ENCODE data around the gene SGCD. TPM values are rescaled to one million over a fixed set of nuclear protein-coding genes. Genes with fewer than 3 reads are reported as not detected.

Gene SGCD
- total RNA-seq, result under 1 TPM in 1 of 3 donors, not detected in 2; 0.03 TPM

DNA sequence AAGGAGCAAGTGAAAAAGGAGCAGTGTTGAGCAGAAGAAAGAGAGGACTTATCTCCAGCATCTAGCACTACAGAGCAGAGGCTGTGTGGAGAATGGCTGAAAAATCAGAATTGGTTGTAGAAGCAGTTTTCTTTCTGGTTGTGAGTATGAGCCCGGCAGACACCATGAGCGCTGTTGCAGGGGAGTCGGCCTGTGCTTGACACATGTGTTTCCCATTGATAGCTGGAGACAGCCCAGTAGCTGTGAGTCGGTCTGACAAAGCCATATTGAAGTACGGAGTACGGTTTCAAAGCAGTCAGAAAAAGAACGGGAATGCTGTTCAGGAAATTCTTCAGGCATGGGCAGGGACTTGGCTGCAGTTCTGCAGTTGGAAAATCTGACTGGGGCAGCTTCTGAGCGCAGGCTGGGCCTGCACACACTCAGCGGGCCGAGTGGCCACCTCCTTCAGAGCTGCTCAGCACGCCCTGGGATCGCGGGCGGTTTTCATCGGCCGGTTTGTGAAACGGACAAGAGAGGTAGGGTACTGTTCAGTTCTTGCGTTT, at the start of gene SGCD:
Gene SGCD (plus strand): TSS at position 447 of the 542 bp plus-strand sequence.
- no peak for DNase-seq
- Mint-ChIP-seq H3K4me1 (ENCODE audit: low read depth) (no peaks in the 10 kb centered on the region), H3K4me3 (no peak within 1 kb of the TSS), H3K36me3 (ENCODE audit: insufficient read depth) (no peaks in the 10 kb centered on the region), H3K27me3 (ENCODE audit: low read depth) (peaks cover 15% of the 10 kb centered on the region), H3K9me3 (no peaks in the 10 kb centered on the region)
- no peak for ATAC-seq

DNA sequence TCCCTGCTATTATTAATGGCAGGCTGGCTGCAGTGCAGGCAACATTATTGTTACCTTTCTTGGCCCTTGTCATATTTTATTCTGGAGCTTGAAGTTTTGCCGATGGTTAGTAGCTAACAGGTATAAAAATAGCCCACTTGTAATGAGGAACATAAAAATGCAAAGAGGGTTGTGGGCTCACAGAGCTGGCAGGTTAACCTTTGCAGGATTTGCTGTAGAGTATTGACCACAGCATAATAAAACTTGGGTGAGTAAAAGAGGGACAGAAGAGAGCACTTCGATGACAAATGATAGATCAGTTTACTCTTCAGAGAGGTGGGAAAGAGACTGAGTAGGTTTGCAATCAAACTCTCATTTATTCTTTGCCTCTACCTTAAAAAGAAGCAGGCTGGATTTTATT, 49.7 kb upstream of the SGCD start:
- DNase-seq, result no peak
- H3K36me3 Mint-ChIP-seq (ENCODE audit: insufficient read depth), result no peaks in the 10 kb centered on the region
- no peaks in the 10 kb centered on the region for H3K9me3 Mint-ChIP-seq
- H3K27me3 Mint-ChIP-seq (ENCODE audit: low read depth), result peaks cover 2% of the 10 kb centered on the region
- H3K4me3 Mint-ChIP-seq, result no peak overlapping the region
- ATAC-seq, result no peak
- H3K4me1 Mint-ChIP-seq (ENCODE audit: low read depth), result no peaks in the 10 kb centered on the region

DNA sequence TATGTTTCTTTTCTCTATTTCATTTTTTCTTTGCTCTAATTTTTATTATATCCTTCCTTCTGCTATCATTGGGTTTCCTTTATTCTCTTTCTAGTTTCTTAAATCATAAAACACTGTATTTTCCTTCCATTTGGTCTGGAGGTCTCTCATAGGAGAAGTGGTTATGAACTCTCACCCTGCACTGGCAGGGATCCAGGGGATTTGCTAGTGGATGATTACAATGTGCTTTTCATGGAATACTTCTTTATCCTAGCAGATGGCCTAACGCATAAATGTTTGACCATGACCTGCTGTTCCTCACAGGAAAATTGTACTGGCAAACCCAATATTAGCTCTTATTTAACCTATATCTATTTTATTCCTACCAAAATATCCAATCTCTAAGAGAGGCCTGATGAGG, 31.5 kb upstream of the SGCD start:
- peaks cover 4% of the 10 kb centered on the region for H3K9me3 Mint-ChIP-seq
- H3K4me3 Mint-ChIP-seq, result no peak overlapping the region
- H3K27me3 Mint-ChIP-seq (ENCODE audit: low read depth), result no peaks in the 10 kb centered on the region
- H3K36me3 Mint-ChIP-seq (ENCODE audit: insufficient read depth), result peaks cover 2% of the 10 kb centered on the region
- DNase-seq (no peak), ATAC-seq (no peak)
- H3K4me1 Mint-ChIP-seq (ENCODE audit: low read depth), result no peaks in the 10 kb centered on the region

DNA sequence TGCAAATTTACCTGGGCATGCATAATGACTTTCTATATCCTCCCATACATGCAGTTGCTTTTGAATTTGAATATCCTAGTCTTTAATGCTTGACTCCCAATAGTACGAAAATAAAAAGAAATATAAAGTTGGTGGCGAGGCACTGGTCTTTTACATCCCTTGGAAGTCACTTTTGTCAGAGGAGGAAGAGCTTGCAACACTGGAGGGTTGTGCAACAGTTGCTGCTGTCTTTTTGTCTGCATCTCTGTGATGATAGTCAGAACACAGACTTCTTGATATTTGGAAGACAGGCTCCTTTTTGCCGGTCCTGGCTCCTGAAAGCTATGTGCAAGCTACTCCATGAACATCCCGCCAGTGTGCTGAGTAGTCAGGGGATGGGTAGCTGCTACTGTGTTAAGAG, 16.8 kb upstream of the SGCD start:
- no peaks in the 10 kb centered on the region for H3K4me1 Mint-ChIP-seq (ENCODE audit: low read depth)
- no peak overlapping the region for H3K4me3 Mint-ChIP-seq
- H3K36me3 Mint-ChIP-seq (ENCODE audit: insufficient read depth), result no peaks in the 10 kb centered on the region
- ATAC-seq (no peak), DNase-seq (no peak)
- peaks cover 4% of the 10 kb centered on the region for H3K27me3 Mint-ChIP-seq (ENCODE audit: low read depth)
- peaks cover 27% of the 10 kb centered on the region for H3K9me3 Mint-ChIP-seq

DNA sequence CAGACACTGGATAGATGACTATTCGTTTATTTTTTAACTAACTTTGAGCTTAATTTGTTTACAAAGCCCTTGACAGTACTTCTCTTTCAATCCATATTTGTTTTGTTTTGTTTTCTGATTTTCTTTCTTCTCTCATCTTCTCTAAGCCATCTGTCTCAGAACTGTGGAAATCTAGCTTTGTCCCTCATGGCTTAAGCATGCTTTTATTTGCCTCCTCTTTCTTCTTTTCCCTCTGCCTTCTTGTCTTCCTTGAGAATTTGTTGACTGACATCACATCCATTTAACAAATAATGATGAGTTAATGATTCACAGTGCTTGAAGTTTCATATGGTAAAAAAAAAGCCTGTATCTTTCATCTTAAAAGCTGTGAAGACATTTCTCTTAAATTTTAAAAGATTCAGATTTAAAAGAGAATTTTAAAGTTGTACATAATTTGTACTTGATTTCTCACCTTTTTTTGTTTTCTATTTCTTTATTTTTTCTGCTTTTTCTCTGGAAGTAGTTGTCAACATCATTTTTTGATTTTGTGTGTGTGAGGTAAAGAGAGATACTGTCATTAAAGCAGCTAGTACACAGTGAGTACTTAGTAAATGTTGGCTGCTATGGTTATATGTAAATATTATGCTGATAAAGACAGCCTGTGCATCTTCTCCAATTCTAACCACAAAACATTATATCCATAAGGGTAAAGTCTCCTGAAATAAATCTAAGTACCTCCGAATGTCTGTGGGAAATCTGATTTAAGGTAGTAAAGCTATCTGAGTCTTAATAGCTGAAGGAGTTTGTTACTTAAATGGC, 13.9 kb upstream of the SGCD start:
- H3K4me3 Mint-ChIP-seq, result no peak overlapping the region
- H3K9me3 Mint-ChIP-seq, result peaks cover 12% of the 10 kb centered on the region
- DNase-seq, result no peak

DNA sequence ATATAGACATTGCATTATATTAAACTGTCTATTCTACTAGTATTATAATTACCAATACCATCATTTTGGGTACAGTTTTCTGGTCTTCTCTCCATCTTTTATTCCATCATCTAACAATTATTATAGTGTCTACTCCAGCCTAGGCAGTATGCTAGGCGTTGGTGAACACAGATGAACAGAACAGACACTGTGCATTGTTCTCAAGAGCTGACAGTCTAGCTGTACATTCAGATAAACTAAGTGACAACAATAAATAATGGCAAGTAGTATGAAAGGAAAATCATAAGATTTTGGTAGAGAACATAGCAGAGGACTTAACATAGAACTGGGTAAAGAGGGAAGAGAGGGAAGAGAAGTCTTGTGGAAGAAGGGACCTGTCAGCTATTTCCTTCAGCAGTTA, 12.5 kb upstream of the SGCD start:
- no peak for ATAC-seq
- Mint-ChIP-seq H3K9me3 (peaks cover 6% of the 10 kb centered on the region), H3K4me1 (ENCODE audit: low read depth) (no peaks in the 10 kb centered on the region), H3K4me3 (no peak overlapping the region), H3K36me3 (ENCODE audit: insufficient read depth) (no peaks in the 10 kb centered on the region), H3K27me3 (ENCODE audit: low read depth) (peaks cover 6% of the 10 kb centered on the region)
- no peak for DNase-seq

More for the DNA sequence above, 13.9 kb upstream of the SGCD start:
- no peak for ATAC-seq
- no peaks in the 10 kb centered on the region for H3K36me3 Mint-ChIP-seq (ENCODE audit: insufficient read depth)
- no peaks in the 10 kb centered on the region for H3K4me1 Mint-ChIP-seq (ENCODE audit: low read depth)
- H3K27me3 Mint-ChIP-seq (ENCODE audit: low read depth), result peaks cover 6% of the 10 kb centered on the region

DNA sequence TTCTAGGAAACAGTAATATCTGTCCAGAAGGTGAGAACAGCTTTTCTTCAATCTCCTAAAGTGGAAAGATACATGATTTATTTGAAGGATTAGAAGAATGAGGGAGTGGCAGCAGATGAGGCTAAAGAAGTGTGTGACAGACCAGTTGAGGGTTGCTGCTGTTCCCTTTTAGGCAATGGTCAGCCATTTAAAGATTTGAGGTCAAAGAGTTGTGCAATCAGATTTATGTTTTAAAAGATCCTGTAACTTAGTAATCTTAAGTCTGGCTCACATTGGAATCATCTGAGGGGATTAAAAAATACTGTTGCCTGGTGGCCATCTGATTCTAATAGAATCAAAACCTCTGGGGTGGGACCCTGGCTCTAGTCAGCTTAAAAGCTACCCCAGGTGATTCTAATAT, 4.3 kb upstream of the SGCD start:
- H3K27me3 Mint-ChIP-seq (ENCODE audit: low read depth), result peaks cover 12% of the 10 kb centered on the region
- no peak for DNase-seq
- H3K4me3 Mint-ChIP-seq, result no peak overlapping the region
- H3K9me3 Mint-ChIP-seq, result no peaks in the 10 kb centered on the region
- H3K36me3 Mint-ChIP-seq (ENCODE audit: insufficient read depth), result no peaks in the 10 kb centered on the region
- H3K4me1 Mint-ChIP-seq (ENCODE audit: low read depth), result no peaks in the 10 kb centered on the region
- ATAC-seq, result no peak

DNA sequence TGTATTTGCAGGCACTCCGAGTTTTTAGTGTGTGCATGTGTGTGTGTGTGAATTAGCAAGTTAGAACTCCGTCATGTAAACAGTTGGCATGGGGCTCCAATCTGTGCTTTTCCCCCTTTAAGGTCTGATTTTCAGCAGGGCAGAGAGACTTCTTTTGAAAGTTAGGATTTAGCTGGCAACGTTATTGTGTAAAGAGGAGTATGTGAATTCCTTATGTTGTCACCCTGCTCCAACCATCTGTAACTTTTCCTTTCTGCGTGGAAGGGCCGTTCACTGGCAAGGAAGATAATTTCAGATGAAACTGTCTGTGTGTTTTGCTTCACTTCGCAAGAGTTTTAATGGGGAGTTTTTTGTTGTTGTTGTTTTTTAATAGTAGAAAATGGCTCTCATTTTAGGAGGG, 332 bp downstream of the SGCD start:
- DNase-seq (no peak), ATAC-seq (no peak)
- Mint-ChIP-seq H3K27me3 (ENCODE audit: low read depth) (peaks cover 14% of the 10 kb centered on the region), H3K4me1 (ENCODE audit: low read depth) (no peaks in the 10 kb centered on the region), H3K9me3 (no peaks in the 10 kb centered on the region), H3K36me3 (ENCODE audit: insufficient read depth) (no peaks in the 10 kb centered on the region), H3K4me3 (no peak overlapping the region)

DNA sequence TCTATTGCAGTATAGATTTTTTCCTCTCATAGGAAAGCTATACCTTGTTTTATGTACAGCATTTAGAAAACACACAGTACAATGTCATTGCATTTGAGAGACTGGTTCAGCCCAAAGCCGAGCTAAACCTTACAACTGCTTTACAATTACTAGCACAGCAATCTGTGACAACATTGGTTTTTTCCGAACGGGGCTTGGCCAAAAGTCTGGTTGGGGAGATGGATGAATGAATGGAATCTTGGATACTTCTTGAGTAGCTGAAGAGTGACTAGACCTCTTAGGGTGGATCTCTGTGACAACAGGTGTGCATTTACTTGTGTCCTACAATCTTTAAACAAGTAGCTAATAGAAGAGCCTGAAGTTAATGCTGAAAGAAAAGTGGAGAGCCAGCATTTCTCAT, 1.2 kb downstream of the SGCD start:
- Mint-ChIP-seq H3K36me3 (ENCODE audit: insufficient read depth) (no peaks in the 10 kb centered on the region), H3K27me3 (ENCODE audit: low read depth) (peaks cover 11% of the 10 kb centered on the region), H3K4me3 (no peak overlapping the region), H3K4me1 (ENCODE audit: low read depth) (no peaks in the 10 kb centered on the region), H3K9me3 (no peaks in the 10 kb centered on the region)
- no peak for DNase-seq
- ATAC-seq, result no peak

DNA sequence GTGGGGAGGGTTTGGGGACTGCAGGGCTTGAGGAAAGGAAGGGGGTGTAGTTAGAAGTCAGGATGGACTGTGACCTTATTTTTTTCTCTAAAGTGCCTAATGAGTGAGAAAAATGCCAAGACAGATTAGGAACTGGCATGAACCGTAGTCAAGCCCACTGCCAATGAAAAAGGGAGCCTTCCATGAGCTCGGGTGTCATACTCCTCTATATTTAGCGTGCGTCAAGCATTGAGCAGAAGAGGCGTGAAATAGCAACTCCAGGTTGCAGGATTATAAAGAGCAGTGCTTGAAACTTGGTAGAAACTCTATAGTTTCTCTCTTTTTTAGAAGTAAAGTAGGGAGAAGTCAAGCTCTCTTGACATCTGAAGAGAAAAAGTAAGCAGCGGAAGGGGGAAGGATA, 1.8 kb downstream of the SGCD start:
- Mint-ChIP-seq H3K4me1 (ENCODE audit: low read depth) (no peaks in the 10 kb centered on the region), H3K9me3 (no peaks in the 10 kb centered on the region), H3K27me3 (ENCODE audit: low read depth) (peaks cover 11% of the 10 kb centered on the region), H3K4me3 (no peak overlapping the region), H3K36me3 (ENCODE audit: insufficient read depth) (no peaks in the 10 kb centered on the region)
- ATAC-seq, result no peak
- no peak for DNase-seq

DNA sequence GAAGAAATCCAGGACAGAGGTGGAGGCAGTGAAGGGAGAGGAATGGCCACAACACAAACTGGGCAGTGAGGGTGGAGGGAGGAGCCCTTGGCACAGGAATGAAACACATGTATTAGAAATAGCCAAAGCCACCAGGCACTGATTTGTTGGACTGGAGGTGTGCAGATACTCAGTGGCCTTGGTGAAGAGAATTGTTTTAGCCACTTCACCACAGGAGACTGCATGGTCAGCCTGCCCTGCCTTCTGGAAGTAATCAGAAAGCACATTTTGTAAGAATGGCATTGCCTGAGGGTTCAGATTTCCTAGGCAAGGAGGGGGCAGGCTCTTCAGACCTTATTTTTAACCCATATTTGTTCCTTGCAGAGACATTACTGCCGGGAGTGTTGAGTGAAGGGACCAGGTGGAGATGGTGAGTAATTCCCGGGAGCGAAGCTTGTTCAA, 2.2 kb downstream of the SGCD start:
- Mint-ChIP-seq H3K36me3 (ENCODE audit: insufficient read depth) (no peaks in the 10 kb centered on the region), H3K4me1 (ENCODE audit: low read depth) (no peaks in the 10 kb centered on the region), H3K27me3 (ENCODE audit: low read depth) (peaks cover 11% of the 10 kb centered on the region), H3K4me3 (no peak overlapping the region), H3K9me3 (no peaks in the 10 kb centered on the region)
- DNase-seq (no peak), ATAC-seq (no peak)

DNA sequence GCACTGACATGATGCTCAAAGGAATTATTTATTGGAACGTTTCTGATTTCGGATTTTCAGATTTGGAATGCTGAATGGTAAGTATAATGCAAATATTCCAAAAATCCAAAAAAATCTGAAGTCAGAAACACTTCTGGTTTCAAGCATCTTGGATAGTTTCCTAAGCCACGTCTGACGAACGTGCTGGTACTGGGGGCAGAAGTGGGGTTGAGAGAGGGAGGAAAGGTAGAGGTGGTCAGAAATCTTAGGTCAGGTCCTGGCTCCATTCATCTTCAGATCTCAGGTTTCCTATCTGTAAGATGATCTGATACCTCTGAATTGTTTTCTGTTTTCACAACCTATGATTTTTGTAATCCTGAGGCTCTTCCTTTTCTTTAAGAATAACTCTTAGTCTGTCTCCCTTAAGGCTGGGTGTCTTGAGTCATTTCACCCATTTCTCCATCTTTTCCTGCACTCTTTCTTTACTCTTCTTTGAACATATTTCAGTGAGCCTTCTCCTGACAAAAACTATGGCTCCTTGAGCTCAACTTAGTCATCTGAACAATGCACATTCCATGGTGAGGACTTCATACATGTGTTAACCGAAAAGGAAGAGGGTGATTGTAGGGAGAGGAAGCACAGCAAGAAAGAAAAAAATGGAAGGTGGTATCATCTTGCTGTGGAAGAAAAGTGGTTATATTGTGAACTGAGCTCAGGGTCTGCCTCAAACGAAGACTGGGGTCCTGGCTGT, 3.3 kb downstream of the SGCD start:
- Mint-ChIP-seq H3K4me1 (ENCODE audit: low read depth) (no peaks in the 10 kb centered on the region), H3K4me3 (no peak overlapping the region), H3K9me3 (no peaks in the 10 kb centered on the region), H3K27me3 (ENCODE audit: low read depth) (peaks cover 11% of the 10 kb centered on the region), H3K36me3 (ENCODE audit: insufficient read depth) (no peaks in the 10 kb centered on the region)
- ATAC-seq, result no peak
- no peak for DNase-seq

DNA sequence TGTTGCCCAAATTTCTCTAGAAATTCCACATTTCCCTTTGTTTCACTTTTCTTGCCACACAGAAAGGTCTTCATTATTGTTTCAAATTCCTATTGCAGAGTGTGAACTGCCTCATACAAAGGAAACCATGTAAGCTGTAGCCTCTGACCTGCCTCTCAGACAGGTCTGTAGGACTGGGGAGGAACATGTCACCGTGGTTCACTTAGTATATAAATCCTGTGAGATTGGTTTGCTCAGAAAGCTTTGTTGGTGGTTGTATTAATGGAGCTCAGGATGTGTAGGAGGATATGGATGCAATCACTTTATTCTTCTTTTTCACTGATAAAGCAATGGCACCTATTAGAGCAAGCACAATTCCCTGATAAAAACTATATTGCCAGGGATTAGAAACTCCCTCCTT, 4.2 kb downstream of the SGCD start:
- Mint-ChIP-seq H3K4me1 (ENCODE audit: low read depth) (no peaks in the 10 kb centered on the region), H3K4me3 (no peak overlapping the region), H3K36me3 (ENCODE audit: insufficient read depth) (no peaks in the 10 kb centered on the region), H3K9me3 (no peaks in the 10 kb centered on the region), H3K27me3 (ENCODE audit: low read depth) (peaks cover 11% of the 10 kb centered on the region)
- DNase-seq (no peak), ATAC-seq (no peak)

DNA sequence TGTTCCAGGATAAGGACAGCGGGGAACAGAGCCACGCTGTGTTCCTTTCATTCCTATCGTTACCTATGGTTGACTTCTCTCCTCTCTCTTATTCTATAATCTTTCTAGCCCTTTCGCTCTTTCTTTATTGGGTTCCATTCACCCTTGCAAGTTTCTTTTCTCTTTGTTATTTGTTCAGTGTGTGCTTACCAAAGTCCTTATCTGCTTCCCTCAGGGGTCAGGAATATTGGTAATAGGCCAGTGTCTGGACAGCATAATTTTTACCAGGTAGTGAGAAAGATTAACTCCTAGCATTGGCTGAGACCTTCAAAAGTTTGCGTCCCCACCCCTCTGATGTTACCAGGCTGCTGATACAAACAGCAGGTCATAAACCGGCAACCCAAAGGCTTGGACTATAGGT, 4.9 kb downstream of the SGCD start:
- Mint-ChIP-seq H3K27me3 (ENCODE audit: low read depth) (peaks cover 6% of the 10 kb centered on the region), H3K36me3 (ENCODE audit: insufficient read depth) (no peaks in the 10 kb centered on the region), H3K9me3 (no peaks in the 10 kb centered on the region), H3K4me1 (ENCODE audit: low read depth) (no peaks in the 10 kb centered on the region), H3K4me3 (no peak overlapping the region)
- no peak for ATAC-seq
- no peak for DNase-seq

DNA sequence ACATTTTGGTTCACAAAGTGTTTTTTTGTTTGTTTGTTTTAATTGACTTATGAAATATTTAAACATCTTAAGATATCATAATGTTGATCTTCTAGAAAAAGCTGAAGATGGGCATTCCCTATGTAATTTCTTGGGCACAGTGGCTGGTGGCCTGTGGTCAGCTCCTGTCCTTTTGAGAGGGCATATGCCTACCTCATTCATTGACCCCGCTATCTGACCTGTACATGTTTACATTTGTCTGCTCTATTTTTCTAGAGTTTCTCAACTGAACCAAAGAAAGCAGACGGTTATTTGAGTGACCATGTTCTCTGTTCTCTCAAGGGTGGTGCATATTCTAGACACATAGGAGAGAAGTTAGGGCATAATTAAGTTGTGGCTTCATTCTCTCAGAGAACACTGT, 5.3 kb downstream of the SGCD start:
- H3K9me3 Mint-ChIP-seq, result no peaks in the 10 kb centered on the region
- no peak overlapping the region for H3K4me3 Mint-ChIP-seq
- no peak for DNase-seq

More for the DNA sequence above, 5.3 kb downstream of the SGCD start:
- Mint-ChIP-seq H3K4me1 (ENCODE audit: low read depth) (no peaks in the 10 kb centered on the region), H3K36me3 (ENCODE audit: insufficient read depth) (no peaks in the 10 kb centered on the region), H3K27me3 (ENCODE audit: low read depth) (peaks cover 5% of the 10 kb centered on the region)
- no peak for ATAC-seq
